ENCODE data around the gene SETD4.

Gene SETD4

GRCh38 chr21:36044056-36044455, 16.3 kb downstream of the SETD4 start:
- DNase-seq: no peak

- DNase-seq: no peak
Measured at GRCh38 chr21:36041910-36042309, 18.4 kb downstream of the SETD4 start.

GRCh38 chr21:36040389-36040788, 19.9 kb downstream of the SETD4 start:
- DNase-seq: no peak

GRCh38 chr21:36039861-36040260, 20.5 kb downstream of the SETD4 start:
- DNase-seq: no peak

GRCh38 chr21:36038701-36039497, 21.4 kb downstream of the SETD4 start:
- no peak for DNase-seq

- DNase-seq: no peak
Measured at GRCh38 chr21:36035381-36035791, 24.9 kb downstream of the SETD4 start.

GRCh38 chr21:36034211-36034913, 26.0 kb downstream of the SETD4 start:
- no peak for DNase-seq

GRCh38 chr21:36032647-36033406, 27.5 kb downstream of the SETD4 start:
- no peak for DNase-seq

GRCh38 chr21:36030581-36031189, 29.6 kb downstream of the SETD4 start:
- DNase-seq: no peak

- DNase-seq: no peak
Measured at GRCh38 chr21:36029309-36029708, 31.0 kb downstream of the SETD4 start.

GRCh38 chr21:36028127-36029069, 31.9 kb downstream of the SETD4 start:
- DNase-seq: peak; percentile 49

- DNase-seq: no peak
Measured at GRCh38 chr21:36027347-36027746, 33.0 kb downstream of the SETD4 start.

GRCh38 chr21:36024782-36025181, 35.5 kb downstream of the SETD4 start:
- no peak for DNase-seq

GRCh38 chr21:36023092-36023480, 37.2 kb downstream of the SETD4 start:
- no peak for DNase-seq

- no peak for DNase-seq
Measured at GRCh38 chr21:36022427-36023091, 37.8 kb downstream of the SETD4 start.

GRCh38 chr21:36021251-36021837, 39.0 kb downstream of the SETD4 start:
- no peak for DNase-seq

GRCh38 chr21:36015045-36015444, 45.3 kb downstream of the SETD4 start:
- DNase-seq: no peak

GRCh38 chr21:36010801-36011200, 49.5 kb downstream of the SETD4 start:
- DNase-seq: no peak

GRCh38 chr21:36008505-36008904, 51.8 kb downstream of the SETD4 start:
- no peak for DNase-seq

GRCh38 chr21:36005879-36006400, 54.4 kb downstream of the SETD4 start:
- no peak for DNase-seq

- no peak for DNase-seq
Measured at GRCh38 chr21:36005018-36005417, 55.3 kb downstream of the SETD4 start.

Data from NCI-H748 treated with DMSO at 0.1 percent for 48 hours (cell line).